Measurements from ENCODE around the gene CDR2.
"Not testable (repeated sequence)": the region's sequence is repeated elsewhere in the genome, so short reads cannot be mapped to it uniquely, and the experiment has no call there.

The CDR2 gene

GRCh38 chr16:22356930-22357634 is 17.3 kb downstream of the CDR2 start:
- TF ChIP-seq PAX5 (IDR thresholded peaks at IDR 0.05; ENCODE audit: insufficient read depth, low read length, severe bottlenecking) (no peak), POLR2A (IDR thresholded peaks at IDR 0.05; ENCODE audit: low read depth, low read length) (no peak), POU2F2 (IDR thresholded peaks at IDR 0.05; ENCODE audit: low read depth, low read length) (no peak), POLR2AphosphoS5 (IDR thresholded peaks at IDR 0.05; ENCODE audit: low read depth, low read length) (no peak), TAF1 (IDR thresholded peaks at IDR 0.05; ENCODE audit: low read depth, low read length) (no peak), SPI1 (IDR thresholded peaks at IDR 0.05; ENCODE audit: low read depth, low read length) (no peak)
- DNase-seq (ENCODE audit: insufficient read length, low spot score) (no peak), FAIRE-seq (no peak)

- no peak for TF ChIP-seq PAX5 (IDR thresholded peaks at IDR 0.05; ENCODE audit: insufficient read depth, low read length, severe bottlenecking)
- TF ChIP-seq POU2F2 (IDR thresholded peaks at IDR 0.05; ENCODE audit: low read depth, low read length) = no peak
- no peak for TF ChIP-seq POLR2A (IDR thresholded peaks at IDR 0.05; ENCODE audit: low read depth, low read length)
- no peak for TF ChIP-seq POLR2AphosphoS5 (IDR thresholded peaks at IDR 0.05; ENCODE audit: low read depth, low read length)
- TF ChIP-seq TAF1 (IDR thresholded peaks at IDR 0.05; ENCODE audit: low read depth, low read length) = no peak
- peak; percentile 27; the same call in 1 of the 2 replicates for TF ChIP-seq SPI1 (IDR thresholded peaks at IDR 0.05; ENCODE audit: low read depth, low read length)
- FAIRE-seq (no peak), DNase-seq (ENCODE audit: insufficient read length, low spot score) (no peak)
Measured at GRCh38 chr16:22355487-22355908, 18.9 kb downstream of the CDR2 start.

- no peak for DNase-seq (ENCODE audit: insufficient read length, low spot score)
- no peak for FAIRE-seq
- TF ChIP-seq SPI1 (IDR thresholded peaks at IDR 0.05; ENCODE audit: low read depth, low read length) (no peak), TAF1 (IDR thresholded peaks at IDR 0.05; ENCODE audit: low read depth, low read length) (no peak), POU2F2 (IDR thresholded peaks at IDR 0.05; ENCODE audit: low read depth, low read length) (no peak), PAX5 (IDR thresholded peaks at IDR 0.05; ENCODE audit: insufficient read depth, low read length, severe bottlenecking) (no peak), POLR2A (IDR thresholded peaks at IDR 0.05; ENCODE audit: low read depth, low read length) (no peak), POLR2AphosphoS5 (IDR thresholded peaks at IDR 0.05; ENCODE audit: low read depth, low read length) (no peak)
Measured at GRCh38 chr16:22353933-22354541, 20.4 kb downstream of the CDR2 start.

- DNase-seq (ENCODE audit: insufficient read length, low spot score) (no peak), FAIRE-seq (no peak)
- peak; percentile 61; the same call in 1 of the 2 replicates for TF ChIP-seq SPI1 (IDR thresholded peaks at IDR 0.05; ENCODE audit: low read depth, low read length)
- no peak for TF ChIP-seq POU2F2 (IDR thresholded peaks at IDR 0.05; ENCODE audit: low read depth, low read length)
Measured at GRCh38 chr16:22353191-22353919, 21.1 kb downstream of the CDR2 start.

- FAIRE-seq = no peak
- DNase-seq (ENCODE audit: insufficient read length, low spot score) = no peak
- TF ChIP-seq POLR2AphosphoS5 (IDR thresholded peaks at IDR 0.05; ENCODE audit: low read depth, low read length) = no peak
- no peak for TF ChIP-seq SPI1 (IDR thresholded peaks at IDR 0.05; ENCODE audit: low read depth, low read length)
- TF ChIP-seq POLR2A (IDR thresholded peaks at IDR 0.05; ENCODE audit: low read depth, low read length) = no peak
- TF ChIP-seq POU2F2 (IDR thresholded peaks at IDR 0.05; ENCODE audit: low read depth, low read length) = no peak
- no peak for TF ChIP-seq TAF1 (IDR thresholded peaks at IDR 0.05; ENCODE audit: low read depth, low read length)
- TF ChIP-seq PAX5 (IDR thresholded peaks at IDR 0.05; ENCODE audit: insufficient read depth, low read length, severe bottlenecking) = no peak
Measured at GRCh38 chr16:22352723-22353122, 21.7 kb downstream of the CDR2 start.

- no peak for DNase-seq (ENCODE audit: insufficient read length, low spot score)
- no peak for FAIRE-seq
- no peak for TF ChIP-seq POLR2AphosphoS5 (IDR thresholded peaks at IDR 0.05; ENCODE audit: low read depth, low read length)
- no peak for TF ChIP-seq PAX5 (IDR thresholded peaks at IDR 0.05; ENCODE audit: insufficient read depth, low read length, severe bottlenecking)
- TF ChIP-seq POLR2A (IDR thresholded peaks at IDR 0.05; ENCODE audit: low read depth, low read length) = no peak
- no peak for TF ChIP-seq POU2F2 (IDR thresholded peaks at IDR 0.05; ENCODE audit: low read depth, low read length)
- no peak for TF ChIP-seq TAF1 (IDR thresholded peaks at IDR 0.05; ENCODE audit: low read depth, low read length)
Measured at GRCh38 chr16:22352140-22352539, 22.3 kb downstream of the CDR2 start.

- not testable (repeated sequence) for FAIRE-seq; DNase-seq (ENCODE audit: insufficient read length, low spot score)
Measured at GRCh38 chr16:22351017-22351416, 23.4 kb downstream of the CDR2 start.

- no peak for TF ChIP-seq POU2F2 (IDR thresholded peaks at IDR 0.05; ENCODE audit: low read depth, low read length)
- no peak for TF ChIP-seq POLR2AphosphoS5 (IDR thresholded peaks at IDR 0.05; ENCODE audit: low read depth, low read length)
- TF ChIP-seq TAF1 (IDR thresholded peaks at IDR 0.05; ENCODE audit: low read depth, low read length) = no peak
- TF ChIP-seq SPI1 (IDR thresholded peaks at IDR 0.05; ENCODE audit: low read depth, low read length) = no peak
- TF ChIP-seq POLR2A (IDR thresholded peaks at IDR 0.05; ENCODE audit: low read depth, low read length) = no peak
- no peak for TF ChIP-seq PAX5 (IDR thresholded peaks at IDR 0.05; ENCODE audit: insufficient read depth, low read length, severe bottlenecking)
- FAIRE-seq (no peak), DNase-seq (ENCODE audit: insufficient read length, low spot score) (no peak)
Measured at GRCh38 chr16:22348291-22348690, 26.1 kb downstream of the CDR2 start.

GRCh38 chr16:22347100-22347820 is 27.2 kb downstream of the CDR2 start:
- TF ChIP-seq POLR2A (IDR thresholded peaks at IDR 0.05; ENCODE audit: low read depth, low read length) (no peak), POLR2AphosphoS5 (IDR thresholded peaks at IDR 0.05; ENCODE audit: low read depth, low read length) (no peak), POU2F2 (IDR thresholded peaks at IDR 0.05; ENCODE audit: low read depth, low read length) (no peak), PAX5 (IDR thresholded peaks at IDR 0.05; ENCODE audit: insufficient read depth, low read length, severe bottlenecking) (no peak), SPI1 (IDR thresholded peaks at IDR 0.05; ENCODE audit: low read depth, low read length) (no peak), TAF1 (IDR thresholded peaks at IDR 0.05; ENCODE audit: low read depth, low read length) (no peak)
- DNase-seq (ENCODE audit: insufficient read length, low spot score) (no peak), FAIRE-seq (no peak)
